H1 (cell line): ENCODE data around the gene TGM3.

Experiments used
- CTCF ChIP-seq, 3 experiments: IDR thresholded peaks; 1 replicate in 2 of 3; 2 replicates in 1 of 3; pipeline versions ENCODE4 v1.5.1 to v1.6.1; 2011; ENCODE audit warnings: low read length in 3 of 3, mild to moderate bottlenecking in 3 of 3, inconsistent platforms in 2 of 3, low read depth in 1 of 3, moderate library complexity in 1 of 3; ENCODE audit not compliant: insufficient read depth in 1 of 3; ENCODE audit errors: control extremely low read depth in 1 of 3
- EZH2 ChIP-seq: fragments of 200-600 bp; sonication (generic); IDR thresholded peaks from 2 replicates; pipeline ENCODE4 v1.7.1; 2012; ENCODE audit warnings: low read depth, mild to moderate bottlenecking, moderate library complexity, low read length, inconsistent platforms; ENCODE audit not compliant: severe bottlenecking
- RXRA ChIP-seq: IDR thresholded peaks from 2 replicates; pipeline ENCODE4 v1.6.1; 2011; ENCODE audit warnings: low read depth, mild to moderate bottlenecking, low read length, moderate library complexity; ENCODE audit not compliant: insufficient read depth

- TF ChIP-seq CTCF (IDR thresholded peaks at IDR 0.05; ENCODE audit: control extremely low read depth in 1 of 3, insufficient read depth in 1 of 3, low read depth in 1 of 3, low read length in 3 of 3) (no peak), EZH2 (no peak), RXRA (no peak)
Measured at GRCh38 chr20:2337142-2337541, 41.3 kb downstream of the TGM3 start.
